ENCODE data around the gene DNAJB1.
"Not testable (repeated sequence)": the region's sequence is repeated elsewhere in the genome, so short reads cannot be mapped to it uniquely, and the experiment has no call there.

DNAJB1 gene

DNA sequence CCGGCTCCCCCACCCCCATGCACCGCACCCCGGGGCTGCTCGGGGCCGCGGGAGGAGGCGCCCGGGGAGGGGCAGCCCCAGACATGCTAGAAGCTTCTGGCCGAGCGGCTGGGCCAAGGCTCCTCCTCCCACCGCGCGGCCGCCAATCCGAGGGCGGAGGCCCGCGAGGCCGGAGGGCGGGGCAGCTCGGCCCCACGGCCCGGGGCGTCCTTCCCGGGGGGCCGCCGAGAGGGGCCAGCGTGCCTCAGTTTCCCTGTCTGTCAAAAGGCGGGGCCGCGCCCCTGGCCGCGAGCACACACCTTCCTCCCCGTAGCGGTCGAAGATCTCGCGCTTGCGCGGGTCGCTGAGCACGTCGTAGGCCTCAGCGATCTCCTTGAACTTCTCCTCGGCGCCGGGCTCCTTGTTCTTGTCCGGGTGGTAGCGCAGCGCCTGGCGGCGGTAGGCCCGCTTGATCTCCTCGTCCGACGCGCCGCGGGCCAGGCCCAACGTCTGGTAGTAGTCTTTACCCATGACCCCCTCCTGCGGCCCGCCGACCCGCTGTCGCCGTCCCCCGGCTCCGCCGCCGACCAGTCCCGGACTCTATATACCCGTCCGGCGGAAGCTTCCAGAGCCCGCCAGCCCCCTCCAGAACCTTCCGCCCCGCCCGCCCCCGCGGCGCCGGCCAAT, at the start of gene DNAJB1:
Gene DNAJB1 (minus strand): TSS at position 558 of the 666 bp plus-strand sequence. CDS start 48 bp downstream, at position 510.
- no peak for DNase-seq (ENCODE audit: low read depth)

- no peak for DNase-seq (ENCODE audit: low read depth)
Observed at GRCh38 chr19:14567079-14567478, 48.9 kb upstream of the DNAJB1 start.

DNA sequence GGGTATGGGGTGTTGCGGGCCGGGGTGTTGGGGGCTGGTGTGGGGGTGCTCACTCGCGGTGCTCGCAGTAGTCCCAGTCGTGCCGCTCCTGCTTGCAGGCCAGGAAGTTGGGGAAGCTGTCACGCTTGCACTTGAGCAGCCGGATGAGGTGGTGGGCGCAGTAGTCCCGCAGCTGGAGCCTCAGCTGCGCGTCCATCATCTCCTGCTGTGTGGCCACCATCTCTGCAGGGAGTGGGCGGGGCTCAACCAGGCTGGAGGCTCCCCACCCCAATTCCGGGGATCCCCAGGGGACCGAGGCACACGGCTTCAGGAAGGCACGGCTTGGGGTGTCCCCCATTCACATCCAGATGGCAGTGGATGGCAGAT, 48.5 kb upstream of the DNAJB1 start:
- no peak for DNase-seq (ENCODE audit: low read depth)

DNA sequence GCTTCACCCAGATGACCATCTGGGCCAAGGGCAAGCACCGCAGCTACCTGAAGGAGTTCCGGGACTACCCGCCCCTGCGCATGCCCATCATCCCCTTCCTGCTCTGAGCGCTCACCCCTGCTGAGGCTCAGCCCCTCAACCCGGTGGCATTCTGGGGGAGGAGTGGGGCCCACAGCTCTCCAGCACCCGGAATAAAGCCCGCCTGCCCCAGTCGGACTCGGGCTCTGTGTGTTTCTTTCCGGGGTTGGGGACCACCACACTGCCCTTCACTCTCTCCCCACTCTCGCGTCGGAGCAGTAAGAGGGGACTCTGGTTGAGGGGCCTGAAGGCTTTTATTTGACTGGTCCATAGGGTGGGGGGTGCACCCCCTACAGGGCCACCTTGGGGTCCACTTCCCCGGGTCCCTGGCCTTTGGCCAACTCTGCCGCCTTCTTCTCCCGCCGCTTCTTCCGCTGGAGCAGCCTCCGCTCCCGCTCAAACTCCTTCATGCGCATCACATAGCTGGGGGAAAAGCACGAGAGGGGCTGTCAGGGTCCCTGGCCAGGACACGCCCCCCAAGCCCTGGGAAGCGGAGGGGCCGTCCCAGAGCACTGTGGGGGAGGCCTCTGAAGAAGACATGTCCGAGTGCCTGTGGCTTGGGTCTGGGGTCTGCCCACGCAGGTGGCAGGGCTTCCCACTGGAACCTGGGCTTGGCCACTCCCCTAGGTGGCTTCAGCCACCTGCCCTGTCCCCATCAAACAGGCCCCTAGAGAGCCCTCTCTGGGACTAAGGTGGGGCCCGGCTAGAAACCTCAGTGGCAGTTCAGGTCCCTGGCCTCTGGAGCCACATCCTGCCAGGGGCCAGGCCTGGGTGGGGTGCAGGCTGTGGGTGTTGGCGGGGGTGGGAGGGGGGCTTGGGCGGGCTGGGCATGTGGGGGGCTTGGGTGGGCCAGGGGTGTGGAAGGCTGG, 47.8 kb upstream of the DNAJB1 start:
- DNase-seq (ENCODE audit: low read depth), result no peak

DNA sequence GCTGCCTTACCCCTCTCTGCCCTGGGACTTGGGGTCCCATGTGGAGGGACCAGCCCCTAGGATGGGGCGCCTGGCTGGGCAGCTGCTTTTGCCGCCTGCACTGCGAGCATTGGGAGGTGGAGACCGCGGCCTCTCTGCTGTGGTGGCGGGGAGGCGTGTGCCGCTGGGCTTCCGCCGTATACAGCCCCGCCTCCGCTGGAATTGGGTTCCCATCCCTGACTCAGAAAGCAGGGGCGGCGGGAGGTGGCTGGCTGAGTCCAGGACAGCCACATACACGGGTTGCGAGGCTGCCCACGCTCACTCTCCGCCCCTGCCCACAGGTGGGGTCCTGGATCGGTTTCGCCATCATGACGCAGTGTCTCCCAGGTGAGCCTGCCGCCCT, 47.1 kb upstream of the DNAJB1 start:
- DNase-seq (ENCODE audit: low read depth), result no peak

GRCh38 chr19:14564652-14565297, 46.6 kb upstream of the DNAJB1 start:
- not testable (repeated sequence) for DNase-seq (ENCODE audit: low read depth)

GRCh38 chr19:14563989-14564651, 45.9 kb upstream of the DNAJB1 start:
- no peak for DNase-seq (ENCODE audit: low read depth)

DNA sequence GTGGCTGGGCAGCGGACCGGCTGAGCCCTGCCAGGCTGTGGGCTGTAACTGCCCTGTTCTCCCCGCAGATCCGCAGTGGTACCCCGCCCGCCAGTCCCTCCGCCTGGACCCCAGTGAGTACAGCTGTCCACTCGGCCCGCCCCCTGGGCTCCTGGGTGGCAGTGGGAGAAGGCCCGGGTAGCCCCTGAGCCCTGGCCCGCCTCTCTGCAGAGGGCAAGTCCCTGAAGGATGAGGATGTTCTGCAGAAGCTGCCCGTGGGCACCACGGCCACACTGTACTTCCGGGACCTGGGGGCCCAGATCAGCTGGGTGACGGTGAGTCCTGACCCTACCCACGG, 45.4 kb upstream of the DNAJB1 start:
- DNase-seq (ENCODE audit: low read depth), result no peak

DNA sequence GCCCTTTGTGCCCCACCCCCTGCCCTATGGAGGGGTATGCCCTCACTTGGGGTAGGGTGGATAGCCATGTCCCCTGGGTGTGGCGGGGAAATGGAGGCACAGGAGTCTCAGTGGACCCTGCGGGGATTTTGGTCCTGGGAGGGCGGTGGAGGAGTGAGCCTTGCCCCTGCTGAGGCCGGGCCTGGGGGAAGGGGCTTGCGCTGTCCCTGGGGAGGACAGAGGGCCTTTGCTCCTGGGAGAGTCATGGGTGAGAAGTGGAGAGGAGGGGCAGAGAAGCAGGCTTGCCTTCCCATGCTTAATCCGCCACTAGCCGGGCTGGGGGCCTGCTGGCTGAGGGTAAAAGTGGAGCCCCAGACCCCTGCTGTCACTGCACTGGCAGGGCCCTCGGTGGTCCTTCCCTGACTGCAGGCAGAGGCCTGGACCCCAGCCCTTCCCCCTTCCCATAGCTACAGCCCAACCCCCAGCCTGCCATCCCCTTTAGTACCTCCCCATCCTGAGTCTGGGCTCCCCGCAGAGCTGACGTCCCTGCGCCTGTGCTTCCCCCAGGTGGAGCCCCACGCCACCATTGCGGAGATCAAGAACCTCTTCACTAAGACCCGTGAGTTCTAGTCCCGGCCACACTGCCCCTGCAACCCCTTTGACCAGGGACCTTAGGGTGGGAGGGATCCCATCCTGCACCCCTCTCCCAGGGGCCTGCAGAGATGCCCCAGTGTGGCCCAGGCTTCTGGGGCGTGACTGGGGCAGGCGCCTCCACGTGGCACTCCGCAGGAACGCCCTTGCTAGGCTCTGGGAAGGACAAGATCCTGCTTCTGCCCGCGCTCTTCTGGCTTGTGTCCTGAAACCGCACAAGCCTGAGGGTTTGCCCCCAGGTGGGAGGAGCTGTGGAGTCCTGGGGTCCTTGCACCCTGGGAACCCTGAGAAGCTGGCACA, 44.7 kb upstream of the DNAJB1 start:
- no peak for DNase-seq (ENCODE audit: low read depth)

DNA sequence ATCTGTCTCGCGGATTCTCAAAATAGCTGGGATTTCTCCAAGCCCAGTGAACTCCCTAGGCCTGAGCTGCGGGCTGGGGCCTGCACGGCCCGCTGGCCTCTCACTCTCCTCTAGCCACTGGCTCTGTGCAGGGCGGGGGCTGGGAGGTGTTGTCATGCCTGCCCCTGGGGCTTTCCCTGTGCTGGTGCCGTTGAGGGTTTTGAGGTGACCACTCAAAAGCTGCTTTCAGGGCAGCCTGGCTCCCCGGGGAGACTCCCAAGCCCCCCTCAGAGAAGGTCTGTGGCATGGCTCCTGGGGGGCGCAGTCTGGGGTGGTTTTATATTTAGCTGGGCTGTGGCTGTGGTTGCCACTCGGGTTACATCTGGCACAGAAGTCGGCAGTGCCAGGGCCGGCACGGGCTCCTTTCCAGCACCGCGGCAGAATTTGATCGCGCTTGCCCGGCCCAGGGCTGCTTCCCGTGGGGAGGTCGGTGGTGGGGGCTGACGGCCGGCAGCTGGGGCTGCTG, 43.7 kb upstream of the DNAJB1 start:
- no peak for DNase-seq (ENCODE audit: low read depth)

GRCh38 chr19:14561249-14561648, 43.1 kb upstream of the DNAJB1 start:
- no peak for DNase-seq (ENCODE audit: low read depth)

GRCh38 chr19:14560776-14561108, 42.5 kb upstream of the DNAJB1 start:
- no peak for DNase-seq (ENCODE audit: low read depth)

DNA sequence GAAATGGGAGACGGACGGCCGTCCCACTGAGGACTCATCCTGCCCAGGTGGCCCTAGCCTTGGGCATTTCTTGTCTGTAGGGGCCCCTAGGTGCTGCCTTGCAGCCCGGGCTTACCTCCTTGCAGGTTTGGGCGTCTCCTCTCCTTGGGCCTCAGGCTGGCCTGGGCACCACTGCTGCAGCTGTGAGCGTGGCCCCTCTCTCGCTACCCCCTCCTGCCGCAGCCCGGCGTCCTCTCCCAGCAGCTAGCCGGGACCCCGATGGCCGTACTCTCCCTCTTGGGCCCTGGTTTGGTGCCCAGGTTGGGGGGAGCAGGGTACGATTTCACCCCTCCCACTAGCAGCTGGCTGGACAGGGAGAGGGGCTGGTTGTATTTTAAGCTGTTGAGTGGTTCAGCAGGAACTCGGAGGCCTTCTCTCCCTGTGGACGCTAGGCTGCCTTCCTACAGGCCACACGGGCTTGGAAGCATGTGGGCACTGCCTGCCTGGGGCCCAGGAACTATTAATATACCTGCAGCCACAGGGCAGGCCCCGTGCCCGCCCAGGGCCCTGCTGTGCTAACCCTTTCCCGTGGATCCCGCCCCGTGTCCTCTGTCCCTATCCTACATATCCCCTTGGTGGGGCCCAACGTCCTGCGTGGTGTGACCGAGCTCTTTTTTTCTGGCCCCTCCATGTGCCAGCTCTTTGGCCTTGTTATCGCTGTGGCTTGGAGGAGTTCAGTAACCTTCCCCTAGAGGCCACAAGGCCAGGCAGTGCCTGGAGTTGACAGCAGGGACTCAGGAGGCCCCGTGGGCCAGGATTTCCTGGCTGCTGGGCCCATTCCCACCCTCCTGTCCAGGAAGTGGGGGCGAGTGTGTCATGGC, 41.9 kb upstream of the DNAJB1 start:
- DNase-seq (ENCODE audit: low read depth), result no peak

DNA sequence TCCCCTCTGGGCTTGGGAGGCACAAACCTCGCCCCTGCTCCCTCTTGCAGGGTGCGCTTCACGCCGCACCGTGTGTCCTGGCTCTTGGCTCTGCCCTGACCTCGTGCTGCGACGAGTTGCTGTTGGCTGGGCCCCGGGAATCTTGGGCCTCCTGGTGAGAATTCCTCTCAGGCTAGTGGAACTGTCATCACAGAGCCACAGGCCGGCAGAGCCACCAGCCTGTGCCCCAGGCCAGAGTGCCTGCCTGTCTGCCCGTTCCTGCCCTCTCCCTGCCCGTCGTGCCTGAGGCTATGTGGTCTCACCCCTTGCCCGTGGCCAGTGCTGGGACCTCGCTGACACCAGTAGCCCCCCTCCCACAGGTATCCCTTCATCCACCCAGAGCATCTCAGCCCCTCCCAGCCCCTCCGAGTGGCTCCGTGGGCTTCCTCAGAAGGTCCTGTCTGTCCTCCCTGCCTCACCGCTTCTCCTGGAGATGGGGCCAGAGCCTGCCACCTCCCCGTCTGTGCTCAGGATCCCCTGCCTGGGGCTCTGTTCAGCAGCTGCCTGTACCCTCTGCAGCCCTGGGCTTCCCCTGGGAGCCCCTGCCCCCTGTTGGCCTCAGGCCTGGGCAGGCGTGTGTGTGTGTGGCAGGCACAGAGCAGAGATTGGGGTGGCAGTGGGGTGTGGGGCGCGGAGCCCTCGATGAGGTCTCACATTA, 40.3 kb upstream of the DNAJB1 start:
- DNase-seq (ENCODE audit: low read depth), result no peak

GRCh38 chr19:14556662-14557188, 38.5 kb upstream of the DNAJB1 start:
- DNase-seq (ENCODE audit: low read depth), result peak; percentile 37

GRCh38 chr19:14555918-14556661, 37.9 kb upstream of the DNAJB1 start:
- no peak for DNase-seq (ENCODE audit: low read depth)

- DNase-seq (ENCODE audit: low read depth), result no peak
Observed at GRCh38 chr19:14554382-14554812, 36.2 kb upstream of the DNAJB1 start.

DNA sequence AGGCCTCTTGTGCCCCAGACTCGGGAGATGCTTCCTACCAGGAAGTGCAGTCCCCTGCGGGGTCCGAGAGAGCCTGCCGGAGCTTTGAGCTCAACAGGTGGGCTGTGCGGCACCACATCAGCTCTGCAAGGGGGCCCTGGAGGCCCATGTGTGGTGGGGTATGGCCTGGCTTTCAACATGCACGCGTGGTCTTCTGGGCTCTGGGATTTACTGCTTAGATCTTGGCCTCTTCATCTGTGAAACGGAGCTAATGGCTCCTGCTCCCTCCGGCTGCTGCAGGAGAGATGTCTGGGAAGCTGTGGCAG, 35.7 kb upstream of the DNAJB1 start:
- DNase-seq (ENCODE audit: low read depth), result no peak
